ENCODE measurements around the gene TBCE.

Gene TBCE

GRCh38 chr1:235495030-235495429, 127.8 kb downstream of the TBCE start:
- TF ChIP-seq CTCF (conservative IDR thresholded peaks at IDR 0.05; ENCODE audit: control insufficient read depth, insufficient read depth, low read depth, low read length) = no peak
- no peak for DNase-seq (ENCODE audit: low read depth)
- H3K4me3 ChIP-seq (ENCODE audit: control insufficient read depth, low read depth, low read length) = no peak overlapping the region

GRCh38 chr1:235495551-235495950, 128.3 kb downstream of the TBCE start:
- TF ChIP-seq CTCF (conservative IDR thresholded peaks at IDR 0.05; ENCODE audit: control insufficient read depth, insufficient read depth, low read depth, low read length) = no peak
- DNase-seq (ENCODE audit: low read depth) = no peak
- H3K4me3 ChIP-seq (ENCODE audit: control insufficient read depth, low read depth, low read length) = no peak overlapping the region

- H3K4me3 ChIP-seq (ENCODE audit: control insufficient read depth, low read depth, low read length) = no peak overlapping the region
- DNase-seq (ENCODE audit: low read depth) = peak; percentile 49
- no peak for TF ChIP-seq CTCF (conservative IDR thresholded peaks at IDR 0.05; ENCODE audit: control insufficient read depth, insufficient read depth, low read depth, low read length)
Observed at GRCh38 chr1:235500971-235501540, 133.8 kb downstream of the TBCE start.

Data from fibroblast of mammary gland (primary cell).